Activated CD4-positive, alpha-beta memory T cell treated with anti-CD3 and anti-CD28 coated beads, Interleukin-2, amount 10 ng/mL, durations not matched to agents 7 days and 5 days (primary cell): ENCODE results near the gene ENOX1. TPM values are rescaled to one million over a fixed set of nuclear protein-coding genes. Genes with fewer than 3 reads are reported as not detected.
"Not testable (repeated sequence)": the region's sequence is repeated elsewhere in the genome, so short reads cannot be mapped to it uniquely, and the experiment has no call there.

Source experiments
- CTCF ChIA-PET: fragments of 350-600 bp; sonication (Branson Sonifier 250); formaldehyde crosslinking; loops from one replicate; lab custom pipeline; 2021; ENCODE audit warnings: antibody characterized with exemption, inconsistent platforms; lab: Charles Lee
- POLR2A ChIA-PET: fragments of 350-600 bp; sonication (Branson Sonifier 250); formaldehyde crosslinking; loops from one replicate; lab custom pipeline; 2021; ENCODE audit warnings: antibody characterized with exemption; lab: Charles Lee
- DNase-seq: peaks from one replicate; pipeline ENCODE4 v3.0.0-alpha.2; 2020
- H3K27ac Mint-ChIP-seq: one replicate; pipeline ENCODE4 v1.8.0; 2021; ENCODE audit warnings: mild to moderate bottlenecking, mixed read lengths
- H3K27me3 Mint-ChIP-seq: one replicate; pipeline ENCODE4 v1.8.0; 2021; ENCODE audit warnings: mixed read lengths
- H3K36me3 Mint-ChIP-seq: one replicate; pipeline ENCODE4 v1.8.0; 2021; ENCODE audit warnings: low read depth, mixed read lengths
- H3K4me1 Mint-ChIP-seq: one replicate; pipeline ENCODE4 v1.8.0; 2021; ENCODE audit warnings: mixed read lengths
- H3K4me3 Mint-ChIP-seq: one replicate; pipeline ENCODE4 v1.8.0; 2021; ENCODE audit warnings: mild to moderate bottlenecking, mixed read lengths
- H3K9me3 Mint-ChIP-seq: one replicate; pipeline ENCODE4 v1.8.0; 2021; ENCODE audit warnings: mixed read lengths
- total RNA-seq, 2 experiments: library from RNA; stranded (reverse); gene quantifications; one replicate each; pipeline ENCODE4 v1.2.3, GENCODE V29; 2021

Gene ENOX1
- total RNA-seq, 2 experiments from 2014 or later = 0.25 to 0.38 TPM

- H3K36me3 Mint-ChIP-seq = no peaks in the 10 kb centered on the region
- peaks cover 3% of the 10 kb centered on the region for H3K4me1 Mint-ChIP-seq
- CTCF ChIA-PET = no interaction called here
- POLR2A ChIA-PET = no interaction called here
- no peak for DNase-seq
- H3K9me3 Mint-ChIP-seq = no peaks in the 10 kb centered on the region
- H3K27ac Mint-ChIP-seq = no peak overlapping the region
- H3K27me3 Mint-ChIP-seq = no peaks in the 10 kb centered on the region
- H3K4me3 Mint-ChIP-seq = no peak overlapping the region
Observed at GRCh38 chr13:43356567-43356966, 430.2 kb downstream of the ENOX1 start.

GRCh38 chr13:43355774-43356173 is 431.0 kb downstream of the ENOX1 start:
- CTCF ChIA-PET = no interaction called here
- POLR2A ChIA-PET = no interaction called here
- Mint-ChIP-seq H3K4me3 (no peak overlapping the region), H3K9me3 (no peaks in the 10 kb centered on the region), H3K4me1 (peaks cover 3% of the 10 kb centered on the region), H3K27me3 (no peaks in the 10 kb centered on the region), H3K27ac (no peak overlapping the region), H3K36me3 (no peaks in the 10 kb centered on the region)
- DNase-seq = no peak

- ChIA-PET POLR2A (no interaction called here), CTCF (no interaction called here)
- Mint-ChIP-seq H3K4me3 (no peak overlapping the region), H3K27me3 (peaks cover 2% of the 10 kb centered on the region), H3K9me3 (no peaks in the 10 kb centered on the region), H3K4me1 (peaks cover 3% of the 10 kb centered on the region), H3K36me3 (no peaks in the 10 kb centered on the region), H3K27ac (no peak overlapping the region)
- DNase-seq = no peak
Observed at GRCh38 chr13:43354153-43354945, 432.4 kb downstream of the ENOX1 start.

- H3K4me1 Mint-ChIP-seq = peaks cover 3% of the 10 kb centered on the region
- no peak overlapping the region for H3K27ac Mint-ChIP-seq
- CTCF ChIA-PET = no interaction called here
- H3K9me3 Mint-ChIP-seq = no peaks in the 10 kb centered on the region
- no peak overlapping the region for H3K4me3 Mint-ChIP-seq
- POLR2A ChIA-PET = no interaction called here
- no peak for DNase-seq
- peaks cover 3% of the 10 kb centered on the region for H3K27me3 Mint-ChIP-seq
- H3K36me3 Mint-ChIP-seq = no peaks in the 10 kb centered on the region
Observed at GRCh38 chr13:43353631-43354030, 433.1 kb downstream of the ENOX1 start.

GRCh38 chr13:43351612-43352011 is 435.2 kb downstream of the ENOX1 start:
- H3K4me3 Mint-ChIP-seq, DNase-seq, H3K27ac Mint-ChIP-seq, H3K4me1 Mint-ChIP-seq, H3K27me3 Mint-ChIP-seq, H3K36me3 Mint-ChIP-seq, H3K9me3 Mint-ChIP-seq, POLR2A ChIA-PET, CTCF ChIA-PET: not testable (repeated sequence)

GRCh38 chr13:43348397-43348796 is 438.4 kb downstream of the ENOX1 start:
- CTCF ChIA-PET = no interaction called here
- Mint-ChIP-seq H3K36me3 (no peaks in the 10 kb centered on the region), H3K27me3 (peaks cover 11% of the 10 kb centered on the region), H3K4me1 (no peaks in the 10 kb centered on the region), H3K4me3 (no peak overlapping the region), H3K9me3 (no peaks in the 10 kb centered on the region), H3K27ac (no peak overlapping the region)
- no peak for DNase-seq
- POLR2A ChIA-PET = no interaction called here

- ChIA-PET POLR2A (no interaction called here), CTCF (no interaction called here)
- Mint-ChIP-seq H3K9me3 (no peaks in the 10 kb centered on the region), H3K4me3 (no peak overlapping the region), H3K27me3 (peaks cover 11% of the 10 kb centered on the region), H3K4me1 (no peaks in the 10 kb centered on the region), H3K36me3 (no peaks in the 10 kb centered on the region), H3K27ac (no peak overlapping the region)
- DNase-seq = no peak
Observed at GRCh38 chr13:43347877-43348276, 438.9 kb downstream of the ENOX1 start.

GRCh38 chr13:43346427-43346826 is 440.3 kb downstream of the ENOX1 start:
- CTCF ChIA-PET = no interaction called here
- Mint-ChIP-seq H3K27me3 (peaks cover 11% of the 10 kb centered on the region), H3K4me3 (no peak overlapping the region), H3K27ac (no peak overlapping the region), H3K4me1 (no peaks in the 10 kb centered on the region), H3K36me3 (no peaks in the 10 kb centered on the region), H3K9me3 (no peaks in the 10 kb centered on the region)
- POLR2A ChIA-PET = no interaction called here
- DNase-seq = no peak

- Mint-ChIP-seq H3K9me3 (no peaks in the 10 kb centered on the region), H3K4me3 (no peak overlapping the region), H3K27ac (no peak overlapping the region), H3K36me3 (no peaks in the 10 kb centered on the region), H3K4me1 (no peaks in the 10 kb centered on the region), H3K27me3 (peaks cover 8% of the 10 kb centered on the region)
- POLR2A ChIA-PET = no interaction called here
- DNase-seq = no peak
- CTCF ChIA-PET = no interaction called here
Observed at GRCh38 chr13:43343645-43344044, 443.1 kb downstream of the ENOX1 start.

GRCh38 chr13:43339805-43340550 is 446.8 kb downstream of the ENOX1 start:
- ChIA-PET CTCF (no interaction called here), POLR2A (no interaction called here)
- no peaks in the 10 kb centered on the region for H3K9me3 Mint-ChIP-seq
- H3K27ac Mint-ChIP-seq = no peak overlapping the region
- H3K4me3 Mint-ChIP-seq = no peak overlapping the region
- no peaks in the 10 kb centered on the region for H3K4me1 Mint-ChIP-seq
- no peaks in the 10 kb centered on the region for H3K36me3 Mint-ChIP-seq
- no peak for DNase-seq
- peaks cover 3% of the 10 kb centered on the region for H3K27me3 Mint-ChIP-seq

- ChIA-PET CTCF (no interaction called here), POLR2A (no interaction called here)
- Mint-ChIP-seq H3K27me3 (peaks cover 3% of the 10 kb centered on the region), H3K4me3 (no peak overlapping the region), H3K9me3 (no peaks in the 10 kb centered on the region), H3K27ac (no peak overlapping the region), H3K4me1 (no peaks in the 10 kb centered on the region), H3K36me3 (no peaks in the 10 kb centered on the region)
- no peak for DNase-seq
Observed at GRCh38 chr13:43339145-43339804, 447.5 kb downstream of the ENOX1 start.

- no peaks in the 10 kb centered on the region for H3K36me3 Mint-ChIP-seq
- CTCF ChIA-PET = no interaction called here
- H3K4me3 Mint-ChIP-seq = no peak overlapping the region
- H3K27ac Mint-ChIP-seq = no peak overlapping the region
- peaks cover 3% of the 10 kb centered on the region for H3K27me3 Mint-ChIP-seq
- POLR2A ChIA-PET = no interaction called here
- DNase-seq = no peak
- no peaks in the 10 kb centered on the region for H3K9me3 Mint-ChIP-seq
- no peaks in the 10 kb centered on the region for H3K4me1 Mint-ChIP-seq
Observed at GRCh38 chr13:43335764-43336163, 451.0 kb downstream of the ENOX1 start.

- DNase-seq = no peak
- Mint-ChIP-seq H3K4me1 (no peaks in the 10 kb centered on the region), H3K36me3 (no peaks in the 10 kb centered on the region), H3K27ac (no peak overlapping the region), H3K4me3 (no peak overlapping the region), H3K9me3 (no peaks in the 10 kb centered on the region), H3K27me3 (peaks cover 3% of the 10 kb centered on the region)
- ChIA-PET CTCF (no interaction called here), POLR2A (no interaction called here)
Observed at GRCh38 chr13:43333176-43333575, 453.6 kb downstream of the ENOX1 start.
